ENCODE results near the gene SERINC2.
"Not testable (repeated sequence)": the region's sequence is repeated elsewhere in the genome, so short reads cannot be mapped to it uniquely, and the experiment has no call there.

Gene SERINC2

DNA sequence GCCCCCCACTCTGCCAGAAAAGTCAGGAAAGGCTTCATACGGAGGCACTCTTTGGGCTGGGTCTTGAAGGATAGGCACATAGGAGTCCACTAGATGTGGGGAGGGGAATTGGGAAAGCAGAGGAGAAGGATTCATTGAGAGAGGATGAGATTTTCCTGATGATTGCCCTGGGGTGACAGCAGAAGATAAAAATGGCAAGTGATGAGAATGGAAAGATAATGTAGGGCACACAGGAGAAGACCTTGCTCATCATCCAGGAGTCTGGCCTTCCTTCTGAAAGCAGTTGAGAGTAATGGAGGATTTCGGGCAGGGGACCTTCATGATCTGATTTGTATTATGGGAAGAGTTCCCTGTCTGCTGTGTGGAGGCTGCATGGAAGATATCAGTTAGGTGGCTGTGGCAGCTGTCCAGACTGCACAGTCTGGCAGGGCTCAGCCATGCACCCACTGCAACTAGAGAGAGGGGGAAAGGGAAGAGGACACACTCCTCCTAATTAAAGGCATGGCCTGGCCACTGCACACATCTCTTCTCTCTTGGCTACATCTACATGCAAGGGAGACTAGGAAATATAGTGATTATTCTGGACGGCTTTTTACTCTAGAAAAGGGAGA lies 30.5 kb upstream of the SERINC2 start:
- no peak overlapping the region for H3K27ac ChIP-seq
- H3K4me3 ChIP-seq (ENCODE audit: low read depth, low read length) = no peak overlapping the region
- no peaks in the 10 kb centered on the region for H3K36me3 ChIP-seq (ENCODE audit: control insufficient read depth, insufficient read depth, low read length)
- H3K9me3 ChIP-seq (ENCODE audit: control insufficient read depth, low read length) = no peaks in the 10 kb centered on the region
- no peak overlapping the region for H2AFZ ChIP-seq
- H3K4me2 ChIP-seq (ENCODE audit: low read length) = no peak overlapping the region
- H3K27me3 ChIP-seq (ENCODE audit: control insufficient read depth, insufficient read depth, low read length) = no peaks in the 10 kb centered on the region
- H3K4me1 ChIP-seq = no peaks in the 10 kb centered on the region
- no peaks in the 10 kb centered on the region for H3K79me2 ChIP-seq
- TF ChIP-seq CTCF (IDR thresholded peaks at IDR 0.05) = no peak
- no peak overlapping the region for H3K9ac ChIP-seq

DNA sequence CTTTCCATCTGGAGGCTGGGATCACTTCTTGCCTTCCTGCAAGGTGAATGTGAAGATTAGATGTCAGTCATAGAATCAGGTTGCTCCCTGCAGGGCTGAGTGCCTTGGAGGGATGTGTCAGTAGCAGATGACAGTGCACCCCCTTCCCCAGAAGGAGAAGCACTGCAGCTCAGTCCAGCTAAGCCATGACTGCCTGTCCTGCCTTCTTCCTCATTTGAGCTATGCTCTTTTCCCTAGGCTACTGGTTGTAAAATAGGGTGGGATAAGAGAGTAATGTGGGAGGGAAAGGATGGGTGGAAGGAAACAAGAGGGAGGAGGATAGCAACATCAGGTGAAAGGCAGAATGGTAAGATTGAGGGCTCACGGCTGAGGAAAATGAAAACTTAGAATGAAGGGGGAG lies 29.0 kb upstream of the SERINC2 start:
- H3K4me3 ChIP-seq (ENCODE audit: low read depth, low read length) = no peak overlapping the region
- H3K79me2 ChIP-seq = no peaks in the 10 kb centered on the region
- H3K4me2 ChIP-seq (ENCODE audit: low read length) = no peak overlapping the region
- no peak overlapping the region for H2AFZ ChIP-seq
- H3K27ac ChIP-seq = no peak overlapping the region
- no peaks in the 10 kb centered on the region for H3K27me3 ChIP-seq (ENCODE audit: control insufficient read depth, insufficient read depth, low read length)
- no peak overlapping the region for H3K9ac ChIP-seq
- H3K36me3 ChIP-seq (ENCODE audit: control insufficient read depth, insufficient read depth, low read length) = no peaks in the 10 kb centered on the region
- TF ChIP-seq CTCF (IDR thresholded peaks at IDR 0.05) = no peak
- H3K9me3 ChIP-seq (ENCODE audit: control insufficient read depth, low read length) = no peaks in the 10 kb centered on the region
- H3K4me1 ChIP-seq = no peaks in the 10 kb centered on the region

GRCh38 chr1:31386576-31387243 lies 26.3 kb upstream of the SERINC2 start:
- not testable (repeated sequence) for H2AFZ ChIP-seq; H3K9me3 ChIP-seq (ENCODE audit: control insufficient read depth, low read length); H3K36me3 ChIP-seq (ENCODE audit: control insufficient read depth, insufficient read depth, low read length); H3K27ac ChIP-seq; H3K4me2 ChIP-seq (ENCODE audit: low read length); H3K4me3 ChIP-seq (ENCODE audit: low read depth, low read length); H3K79me2 ChIP-seq; H3K9ac ChIP-seq; H3K4me1 ChIP-seq; H3K27me3 ChIP-seq (ENCODE audit: control insufficient read depth, insufficient read depth, low read length)

DNA sequence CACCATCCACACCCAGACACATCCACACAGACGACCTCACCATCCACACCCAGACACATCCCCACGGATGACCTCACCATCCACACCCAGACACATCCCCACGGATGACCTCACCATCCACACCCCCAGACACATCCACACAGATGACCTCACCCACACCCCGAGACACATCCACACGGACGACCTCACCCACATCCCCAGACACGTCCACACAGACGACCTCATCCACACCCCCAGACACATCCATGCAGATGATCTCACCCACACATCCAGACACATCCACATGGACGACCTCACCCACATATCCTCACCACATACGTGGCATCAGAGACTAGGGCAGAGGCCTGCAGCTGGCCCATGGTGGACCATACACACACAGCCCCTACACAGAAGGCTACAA lies 25.4 kb upstream of the SERINC2 start:
- no peaks in the 10 kb centered on the region for H3K79me2 ChIP-seq
- TF ChIP-seq CTCF (IDR thresholded peaks at IDR 0.05) = no peak
- H3K27ac ChIP-seq = no peak overlapping the region
- no peak overlapping the region for H2AFZ ChIP-seq
- no peaks in the 10 kb centered on the region for H3K27me3 ChIP-seq (ENCODE audit: control insufficient read depth, insufficient read depth, low read length)
- H3K4me1 ChIP-seq = no peaks in the 10 kb centered on the region
- no peak overlapping the region for H3K4me3 ChIP-seq (ENCODE audit: low read depth, low read length)
- H3K4me2 ChIP-seq (ENCODE audit: low read length) = no peak overlapping the region
- no peaks in the 10 kb centered on the region for H3K9me3 ChIP-seq (ENCODE audit: control insufficient read depth, low read length)
- H3K36me3 ChIP-seq (ENCODE audit: control insufficient read depth, insufficient read depth, low read length) = no peaks in the 10 kb centered on the region
- no peak overlapping the region for H3K9ac ChIP-seq

DNA sequence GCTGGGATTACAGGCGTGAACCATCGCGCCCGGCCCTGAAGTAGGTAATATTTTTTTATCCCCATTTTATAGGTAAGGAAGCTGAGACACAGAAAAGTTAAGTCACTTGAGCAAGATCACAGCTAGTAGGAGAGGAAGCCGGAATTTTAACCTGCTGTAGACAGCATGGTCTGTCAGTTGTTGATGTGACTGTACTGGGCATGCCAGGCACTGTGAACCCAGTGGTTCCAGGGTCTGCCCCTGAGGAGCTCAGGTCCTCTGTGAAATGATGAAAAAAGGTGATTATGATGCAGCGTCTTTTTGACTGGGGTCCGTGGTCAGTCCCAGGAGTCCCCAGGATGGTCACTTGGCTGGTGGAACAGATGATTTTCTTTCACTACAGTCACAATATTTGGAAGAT lies 23.4 kb upstream of the SERINC2 start:
- no peaks in the 10 kb centered on the region for H3K9me3 ChIP-seq (ENCODE audit: control insufficient read depth, low read length)
- no peak for TF ChIP-seq CTCF (IDR thresholded peaks at IDR 0.05)
- no peak overlapping the region for H3K4me3 ChIP-seq (ENCODE audit: low read depth, low read length)
- H3K36me3 ChIP-seq (ENCODE audit: control insufficient read depth, insufficient read depth, low read length) = no peaks in the 10 kb centered on the region
- no peak overlapping the region for H3K27ac ChIP-seq
- no peak overlapping the region for H3K4me2 ChIP-seq (ENCODE audit: low read length)
- no peaks in the 10 kb centered on the region for H3K79me2 ChIP-seq
- no peak overlapping the region for H2AFZ ChIP-seq
- no peaks in the 10 kb centered on the region for H3K27me3 ChIP-seq (ENCODE audit: control insufficient read depth, insufficient read depth, low read length)
- H3K9ac ChIP-seq = no peak overlapping the region
- no peaks in the 10 kb centered on the region for H3K4me1 ChIP-seq
